Measurements from ENCODE around the gene FBXO17.

DNA sequence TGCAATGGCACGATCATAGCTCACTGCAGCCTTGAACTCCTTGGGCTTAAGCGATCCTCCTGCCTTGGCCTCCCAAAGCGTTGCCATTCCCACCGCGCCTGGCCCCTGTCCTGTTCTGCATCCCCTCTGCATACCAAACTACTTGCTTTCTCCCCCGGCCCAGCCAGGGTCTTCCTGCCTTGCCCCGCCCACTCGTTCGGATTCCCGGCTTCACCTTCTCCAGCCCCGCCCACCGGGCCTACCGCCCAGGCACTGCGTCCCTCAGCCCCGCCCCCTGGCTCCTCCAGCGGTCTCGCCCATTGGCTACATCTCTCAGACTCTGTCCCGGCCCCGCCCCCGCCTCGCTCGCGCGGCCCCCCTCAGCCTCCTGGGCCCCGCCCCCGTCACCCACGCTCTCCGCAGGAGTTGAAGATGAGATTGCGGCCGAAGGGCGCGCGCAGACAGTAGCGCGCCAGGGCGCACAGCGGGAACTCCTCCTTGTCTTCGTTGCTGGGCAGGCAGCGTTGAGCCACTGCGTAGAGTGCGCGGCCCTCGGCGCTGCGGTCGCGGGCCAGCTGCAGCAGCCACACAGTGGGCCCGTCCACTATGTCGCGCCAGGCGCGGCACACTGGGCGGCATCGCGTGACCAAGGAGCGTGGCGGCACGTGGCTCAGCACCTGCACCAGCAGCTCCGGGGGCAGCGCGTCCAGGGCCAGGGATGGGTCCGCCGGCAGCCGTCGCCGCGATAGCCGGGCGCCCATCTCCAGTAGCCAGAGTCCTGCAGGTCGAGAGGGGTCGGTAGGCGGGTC is 25.8 kb downstream of the FBXO17 start:
- TF ChIP-seq, protein P1, sequence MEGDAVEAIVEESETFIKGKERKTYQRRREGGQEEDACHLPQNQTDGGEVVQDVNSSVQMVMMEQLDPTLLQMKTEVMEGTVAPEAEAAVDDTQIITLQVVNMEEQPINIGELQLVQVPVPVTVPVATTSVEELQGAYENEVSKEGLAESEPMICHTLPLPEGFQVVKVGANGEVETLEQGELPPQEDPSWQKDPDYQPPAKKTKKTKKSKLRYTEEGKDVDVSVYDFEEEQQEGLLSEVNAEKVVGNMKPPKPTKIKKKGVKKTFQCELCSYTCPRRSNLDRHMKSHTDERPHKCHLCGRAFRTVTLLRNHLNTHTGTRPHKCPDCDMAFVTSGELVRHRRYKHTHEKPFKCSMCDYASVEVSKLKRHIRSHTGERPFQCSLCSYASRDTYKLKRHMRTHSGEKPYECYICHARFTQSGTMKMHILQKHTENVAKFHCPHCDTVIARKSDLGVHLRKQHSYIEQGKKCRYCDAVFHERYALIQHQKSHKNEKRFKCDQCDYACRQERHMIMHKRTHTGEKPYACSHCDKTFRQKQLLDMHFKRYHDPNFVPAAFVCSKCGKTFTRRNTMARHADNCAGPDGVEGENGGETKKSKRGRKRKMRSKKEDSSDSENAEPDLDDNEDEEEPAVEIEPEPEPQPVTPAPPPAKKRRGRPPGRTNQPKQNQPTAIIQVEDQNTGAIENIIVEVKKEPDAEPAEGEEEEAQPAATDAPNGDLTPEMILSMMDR (IDR thresholded peaks at IDR 0.05) = no peak
- TF ChIP-seq POLR2A (IDR thresholded peaks at IDR 0.05) = no peak

Data from esophagus squamous epithelium (tissue), 4 donors.